Measurements from ENCODE around the gene ZFAND6.
A peak's percentile ranks its signal among the peaks of the same experiment; 100 is the strongest.

ZFAND6 gene

DNA sequence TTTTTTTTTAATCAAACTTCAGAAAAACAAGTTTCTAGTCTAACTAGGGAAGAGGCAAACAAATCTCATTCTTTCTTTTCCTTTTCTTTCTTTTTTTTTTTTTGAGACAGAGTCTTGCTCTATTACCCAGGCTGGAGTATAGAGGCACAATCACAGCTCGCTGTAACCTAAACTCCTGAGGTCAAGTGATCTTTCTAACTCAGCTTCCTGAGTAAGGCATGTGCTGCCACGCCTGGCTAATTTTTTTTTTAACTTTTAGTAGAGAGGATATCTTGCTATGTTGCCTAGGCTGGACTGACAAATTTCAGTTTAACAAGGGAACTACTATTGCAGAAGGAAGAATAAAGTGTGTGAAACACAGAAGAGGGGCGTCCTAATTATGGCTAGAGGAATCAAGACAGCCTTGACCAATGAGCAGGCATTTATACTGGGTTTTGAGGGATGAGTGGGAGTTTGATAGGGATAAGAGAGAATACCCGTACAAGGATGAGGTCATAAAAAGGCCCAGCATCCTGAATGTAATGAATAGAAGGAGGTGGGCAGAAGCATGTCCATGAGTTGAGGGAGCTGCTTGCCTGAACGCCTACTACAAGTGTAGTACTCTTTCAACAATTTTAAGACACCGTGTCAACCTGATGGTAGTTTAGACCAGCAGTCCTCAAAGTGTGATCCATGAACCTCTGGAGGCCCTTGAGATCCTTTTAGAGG, 6.7 kb upstream of the ZFAND6 start:
- no peak for DNase-seq

DNA sequence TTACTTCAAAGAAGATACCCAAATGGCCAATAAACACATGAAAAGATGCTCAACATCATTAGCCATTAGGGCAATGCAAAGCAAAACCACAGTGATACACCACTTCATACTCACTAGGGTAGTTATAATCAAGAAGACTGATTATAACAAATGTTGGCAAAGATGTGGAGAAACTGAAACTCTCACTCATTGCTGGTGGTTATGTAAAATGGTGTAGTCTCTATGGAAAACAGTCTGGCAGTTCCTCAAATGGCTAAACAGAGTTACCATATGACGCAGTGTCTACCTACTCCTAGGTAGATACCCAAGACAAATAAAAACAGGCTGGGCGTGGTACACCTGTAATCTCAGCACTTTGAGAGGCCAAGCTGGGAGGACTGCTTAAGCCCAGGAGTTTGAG, 3.5 kb upstream of the ZFAND6 start:
- DNase-seq, result no peak

DNA sequence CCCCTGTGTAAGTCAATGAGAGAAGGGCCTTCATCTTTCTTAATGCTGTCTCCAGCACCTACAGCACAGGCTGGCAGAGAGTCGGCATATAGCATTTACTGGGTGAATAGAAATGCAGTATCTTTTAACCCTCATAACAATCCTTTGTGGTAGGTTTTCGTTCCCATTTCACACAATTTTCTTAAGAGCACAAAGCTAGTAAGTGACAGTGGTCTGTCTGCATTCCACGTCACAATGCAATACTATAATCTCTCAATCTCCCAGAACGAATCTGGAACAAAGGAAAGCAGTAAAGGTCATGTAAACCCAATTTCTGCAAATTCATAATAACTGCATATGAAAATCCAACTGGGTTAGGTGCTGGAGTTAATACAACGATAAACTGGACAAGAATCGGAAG, 1.4 kb upstream of the ZFAND6 start:
- DNase-seq, result no peak

DNA sequence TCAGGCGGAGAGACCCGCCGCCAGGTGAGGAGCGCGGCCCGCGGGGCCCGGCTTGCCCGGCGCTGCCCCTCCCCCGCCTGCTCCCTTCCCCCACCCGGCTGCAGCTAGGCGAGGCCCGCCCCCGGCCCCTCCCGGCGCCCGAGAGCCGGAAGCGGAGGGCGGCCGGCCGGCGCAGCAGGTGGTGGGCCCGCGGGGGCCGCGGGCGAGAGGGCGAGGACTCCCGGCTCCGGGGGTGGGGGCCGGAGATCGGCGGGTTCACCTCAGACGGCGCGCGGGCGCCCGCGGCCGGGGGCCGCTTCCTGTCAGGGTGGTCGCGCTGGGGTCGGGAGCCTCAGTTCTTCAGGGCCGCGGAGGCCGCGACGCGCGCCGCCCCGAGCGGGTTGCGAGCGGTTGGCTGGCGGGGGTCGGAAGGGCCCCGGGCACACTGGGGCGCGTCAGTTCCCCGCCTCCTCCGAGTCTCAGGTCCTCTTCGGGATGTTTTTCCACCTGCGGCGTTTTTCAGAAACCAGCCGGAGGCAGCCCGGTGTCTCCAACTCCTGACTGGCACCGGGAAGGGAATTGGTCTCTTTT, 395 bp downstream of the ZFAND6 start:
- peak in 1 of 2 experiments; percentile 74 for DNase-seq

DNA sequence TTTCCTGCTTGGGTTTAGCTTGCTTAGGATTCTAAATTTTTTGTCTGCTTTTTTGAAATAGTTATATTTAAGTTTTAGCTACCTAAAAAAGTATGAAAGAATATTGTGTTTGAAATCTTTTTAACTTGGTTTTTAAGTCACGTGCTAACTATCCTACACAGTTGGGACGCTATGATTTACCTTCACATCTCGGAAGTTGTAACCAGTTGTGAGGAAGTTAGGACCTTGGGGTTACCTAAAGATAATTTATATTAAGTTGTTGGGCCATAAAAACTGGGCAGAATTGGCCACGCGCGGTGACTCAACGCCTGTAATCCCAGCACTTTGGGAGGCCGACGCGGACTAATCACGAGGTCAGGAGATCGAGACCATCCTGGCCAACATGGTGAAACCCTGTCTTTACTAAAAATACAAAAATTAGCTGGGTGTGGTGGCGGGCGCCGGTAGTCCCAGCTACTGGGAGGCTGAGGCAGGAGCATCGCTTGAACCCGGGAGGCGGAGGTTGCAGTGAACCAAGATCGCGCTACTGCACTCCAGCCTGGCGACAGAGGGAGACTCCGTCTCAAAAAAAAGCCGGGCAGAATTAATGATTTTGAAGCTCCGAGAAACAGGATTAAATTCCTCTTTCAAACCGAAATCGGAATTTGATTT, 1.0 kb downstream of the ZFAND6 start:
- DNase-seq, result no peak

DNA sequence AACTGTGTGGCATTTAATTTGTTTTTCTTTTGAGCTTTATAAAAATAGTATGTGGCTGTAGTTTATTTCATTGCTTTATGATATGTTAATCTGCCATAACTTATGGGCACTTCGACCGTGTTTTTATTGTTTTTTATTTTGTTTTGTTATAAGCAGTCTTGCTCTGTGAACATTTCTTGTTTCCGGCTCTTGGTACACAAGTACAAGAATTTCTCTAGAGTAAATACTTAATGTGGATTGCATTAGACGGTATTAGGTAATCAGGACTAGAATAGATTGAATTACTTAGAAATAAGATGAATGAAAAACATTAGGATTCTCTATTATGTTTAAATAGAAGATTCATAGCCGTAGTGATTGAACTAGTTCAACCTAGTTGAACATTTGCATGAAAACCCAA, 2.1 kb downstream of the ZFAND6 start:
- no peak for DNase-seq

DNA sequence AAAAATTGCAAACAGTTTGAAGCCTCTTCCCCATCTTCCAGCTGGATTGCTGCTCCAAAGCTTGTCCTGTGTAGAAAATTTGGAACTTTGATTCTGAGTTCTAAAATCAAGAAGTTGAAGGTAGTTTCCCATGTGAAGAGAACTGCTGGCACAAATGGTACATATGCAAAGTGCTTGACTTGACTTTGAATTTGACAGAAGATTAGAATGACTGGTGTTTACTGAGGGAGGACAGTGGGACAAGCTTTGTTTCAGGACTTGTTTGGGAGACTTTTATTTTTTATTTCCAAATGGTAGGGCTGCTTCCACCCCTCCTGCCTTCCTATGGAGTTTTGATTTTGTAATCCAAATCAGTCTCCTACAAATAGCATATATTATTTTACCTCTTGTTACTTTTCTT, 7.4 kb downstream of the ZFAND6 start:
- DNase-seq, result no peak

DNA sequence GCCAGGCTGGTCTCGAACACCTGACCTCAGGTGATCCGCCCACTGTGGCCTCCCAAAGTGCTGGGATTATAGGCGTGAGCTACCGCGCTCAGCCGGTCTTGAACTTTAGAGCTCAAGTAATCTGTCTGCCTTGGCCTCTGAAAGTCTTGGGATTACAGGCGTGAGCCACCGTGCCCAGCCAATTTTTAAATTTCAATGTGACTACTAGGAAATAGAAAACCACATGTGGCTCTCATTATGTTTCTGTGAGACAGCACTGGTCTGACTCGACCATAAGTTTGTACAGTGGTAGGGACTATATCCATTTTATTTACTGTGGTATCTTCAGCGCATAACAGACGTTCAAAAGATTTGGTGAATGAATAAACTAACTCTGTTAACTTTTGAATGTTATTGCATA, 9.1 kb downstream of the ZFAND6 start:
- DNase-seq, result no peak

DNA sequence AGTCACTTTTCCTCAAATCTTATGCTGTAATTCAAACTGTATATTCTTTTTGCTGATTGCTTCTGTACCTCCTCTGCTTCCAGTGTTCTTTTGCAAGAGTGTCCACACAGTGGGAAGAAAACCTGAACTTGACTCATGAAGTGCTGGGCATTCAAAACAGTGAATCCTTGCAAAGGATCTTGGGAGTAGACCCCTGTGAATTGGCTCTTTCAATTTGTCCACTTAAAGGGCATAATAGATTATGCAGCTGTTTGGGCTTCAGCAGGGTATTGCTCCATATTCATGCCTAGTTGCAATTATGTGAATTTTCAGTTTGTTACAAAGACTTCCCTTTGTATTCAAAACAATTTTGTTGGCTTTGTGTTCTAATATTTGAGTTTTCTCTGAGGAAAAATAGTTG, 11.4 kb downstream of the ZFAND6 start:
- no peak for DNase-seq

DNA sequence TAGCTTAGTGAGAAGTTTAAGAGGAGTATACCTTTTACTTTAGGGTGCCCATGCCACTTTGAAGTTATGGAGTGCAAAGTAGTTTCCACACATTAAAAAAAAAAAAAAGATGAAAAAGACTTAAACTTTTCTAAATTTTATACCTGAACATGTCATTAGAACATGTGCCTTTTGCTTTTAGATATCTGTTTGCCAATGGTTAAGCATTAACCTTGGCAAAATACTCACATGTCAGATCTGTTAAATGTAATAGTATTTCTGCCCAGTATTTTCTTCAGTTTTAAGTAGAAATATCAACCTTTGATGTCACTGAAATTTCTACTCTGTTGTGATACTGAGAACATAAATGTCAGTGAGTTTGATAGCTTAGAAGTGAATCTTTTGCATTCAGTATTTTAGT, 12.2 kb downstream of the ZFAND6 start:
- DNase-seq, result no peak

DNA sequence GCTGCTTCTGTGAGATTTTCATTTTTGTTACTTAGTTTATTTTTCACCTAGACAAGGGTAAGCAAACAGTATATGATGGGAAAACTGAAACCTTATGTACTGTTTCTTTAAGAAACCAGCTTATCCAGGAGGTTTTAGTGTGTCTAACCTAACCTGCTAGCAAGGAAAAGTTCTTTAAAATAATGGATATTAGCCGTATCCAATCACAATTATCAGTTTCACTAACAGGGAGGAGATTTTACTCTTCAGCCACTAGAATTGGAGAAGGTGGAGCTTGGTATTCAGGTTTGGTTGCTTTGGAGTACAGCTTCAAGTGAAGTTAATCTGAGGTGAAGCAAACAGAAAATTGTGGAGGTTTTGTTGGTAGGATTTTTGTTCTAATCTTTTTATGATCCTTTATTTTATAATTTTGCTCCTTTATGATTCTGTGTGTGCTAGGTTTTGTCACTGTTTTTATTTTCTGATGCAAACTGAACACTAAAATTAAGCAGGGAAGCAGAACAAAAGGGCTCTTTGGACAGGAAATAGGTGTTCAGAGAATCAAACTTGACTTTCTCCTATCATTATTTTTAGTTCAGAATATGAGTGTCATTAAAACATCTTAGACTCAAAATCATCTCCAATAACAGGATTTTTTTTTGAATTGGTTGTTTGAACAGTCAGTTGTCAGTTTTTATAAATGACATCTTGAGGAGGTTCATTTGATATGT, 13.0 kb downstream of the ZFAND6 start:
- DNase-seq, result peak; percentile 73 to 81

DNA sequence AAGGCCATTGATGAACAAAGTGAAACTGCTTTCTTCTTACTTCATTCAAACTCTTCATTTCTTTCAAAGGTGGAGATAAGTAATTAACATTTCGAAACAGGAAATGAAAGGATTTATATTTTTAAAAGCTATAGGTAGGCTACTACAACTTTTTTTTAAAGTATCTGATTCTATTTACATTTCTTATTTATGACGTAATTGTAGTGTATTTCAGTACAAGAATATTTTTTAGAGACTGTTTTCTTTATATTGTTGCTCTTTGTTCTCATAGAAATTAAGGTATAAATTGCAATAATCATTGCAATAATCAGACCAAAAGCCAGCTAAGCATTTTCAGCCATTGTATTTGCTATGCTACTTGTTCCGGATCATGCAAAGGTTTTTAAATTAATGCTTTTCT, 13.7 kb downstream of the ZFAND6 start:
- no peak for DNase-seq

DNA sequence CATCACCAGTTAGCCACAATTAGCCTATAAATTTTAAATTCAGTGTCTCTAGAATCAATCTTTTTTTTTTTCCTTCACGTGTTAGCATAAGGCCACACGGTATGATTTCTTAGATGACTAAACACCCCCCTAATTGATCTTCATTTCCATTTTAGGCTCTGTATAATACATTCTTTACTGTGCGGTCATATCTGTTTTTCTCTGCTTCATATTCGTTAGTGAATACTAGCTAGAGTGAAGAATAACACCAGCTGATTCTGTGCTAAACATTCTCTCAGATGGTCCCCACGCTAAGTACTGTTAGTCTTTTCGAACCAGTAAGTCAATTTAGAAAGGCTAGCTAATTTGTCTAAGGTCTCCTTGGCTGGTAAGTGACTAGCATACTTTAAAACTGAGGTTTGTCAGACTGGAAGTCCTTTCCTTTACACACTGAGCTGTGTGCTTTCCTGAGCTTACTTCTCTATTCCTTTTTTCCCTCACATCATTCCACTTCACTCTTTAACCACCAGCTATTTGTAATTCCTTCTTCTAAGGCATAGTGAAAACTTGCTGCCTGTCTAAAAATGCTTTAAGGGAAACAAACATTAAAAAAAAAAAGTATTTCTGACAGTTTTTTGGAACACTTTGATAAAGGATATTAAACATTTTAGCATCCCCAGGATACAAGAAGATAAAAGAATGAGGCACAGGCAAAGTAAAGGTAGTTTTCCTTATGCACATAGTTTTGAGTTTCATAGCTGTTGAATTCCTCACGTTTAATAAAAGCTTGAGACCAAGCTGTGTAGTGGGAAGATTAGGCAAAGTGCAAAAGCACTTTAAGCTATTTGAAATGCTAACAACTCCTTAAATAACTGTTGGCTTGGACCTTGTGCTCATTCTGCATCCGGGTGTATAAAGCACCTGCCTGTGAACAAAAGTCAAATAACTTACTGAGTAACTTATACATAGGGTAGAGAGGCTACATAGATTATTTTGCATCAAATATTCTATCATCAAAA, 17.1 kb downstream of the ZFAND6 start:
- DNase-seq, result no peak

DNA sequence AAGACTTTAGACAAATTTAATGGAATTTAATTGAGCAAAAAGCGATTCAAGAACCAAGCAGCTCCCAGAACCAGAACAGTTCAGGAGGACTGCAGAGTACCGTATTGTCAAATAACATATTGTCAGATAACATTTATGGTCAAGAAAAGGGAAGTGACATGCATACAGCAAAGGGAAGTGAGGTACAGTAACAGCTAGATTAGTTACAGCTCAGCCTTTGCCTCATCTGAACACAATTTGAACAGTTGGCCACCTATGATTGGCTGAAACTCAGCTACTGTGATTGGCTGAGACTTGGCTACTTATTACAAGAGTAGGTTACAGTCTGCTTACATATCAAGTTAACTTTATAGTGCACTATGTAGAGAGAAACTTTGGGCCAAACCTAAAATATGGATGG, 21.9 kb downstream of the ZFAND6 start:
- DNase-seq, result no peak

DNA sequence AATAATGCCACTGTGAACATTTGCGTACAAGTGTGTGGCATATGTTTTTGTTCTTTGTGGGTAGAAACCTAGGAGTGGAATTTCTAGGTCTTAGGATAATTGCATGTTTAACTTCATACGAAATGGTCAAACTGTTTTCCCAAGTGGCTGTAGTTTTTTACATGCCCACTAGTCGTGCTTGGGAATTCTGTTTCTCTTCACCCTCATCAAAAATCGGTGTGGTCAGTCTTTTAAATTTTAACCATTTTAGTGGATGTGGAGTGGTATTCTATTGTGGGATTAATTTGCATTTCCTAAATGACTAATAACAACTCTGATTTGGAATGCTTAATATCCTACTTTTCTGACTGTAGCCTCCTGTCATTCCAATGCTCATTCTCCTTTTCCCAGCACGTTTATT, 27.6 kb downstream of the ZFAND6 start:
- DNase-seq, result no peak

DNA sequence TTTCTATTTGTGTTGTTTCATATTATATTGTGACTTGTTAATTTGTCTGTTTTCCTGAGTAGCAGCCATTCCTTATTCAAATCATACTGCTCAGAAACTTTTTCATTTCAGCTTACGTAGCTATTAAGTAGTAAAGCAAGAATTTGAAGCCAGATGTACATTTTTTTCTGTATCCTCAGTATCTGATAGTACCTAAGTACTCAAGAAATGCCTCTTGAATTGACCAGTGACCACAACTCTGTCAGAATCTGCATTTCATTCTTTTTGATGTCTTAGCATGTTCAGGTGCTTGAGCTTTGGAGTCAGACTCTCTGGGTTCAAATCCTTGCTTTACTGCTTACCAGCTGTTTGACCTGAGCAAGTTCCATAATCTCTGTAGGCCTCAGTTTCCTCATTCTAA, 30.6 kb downstream of the ZFAND6 start:
- no peak for DNase-seq

DNA sequence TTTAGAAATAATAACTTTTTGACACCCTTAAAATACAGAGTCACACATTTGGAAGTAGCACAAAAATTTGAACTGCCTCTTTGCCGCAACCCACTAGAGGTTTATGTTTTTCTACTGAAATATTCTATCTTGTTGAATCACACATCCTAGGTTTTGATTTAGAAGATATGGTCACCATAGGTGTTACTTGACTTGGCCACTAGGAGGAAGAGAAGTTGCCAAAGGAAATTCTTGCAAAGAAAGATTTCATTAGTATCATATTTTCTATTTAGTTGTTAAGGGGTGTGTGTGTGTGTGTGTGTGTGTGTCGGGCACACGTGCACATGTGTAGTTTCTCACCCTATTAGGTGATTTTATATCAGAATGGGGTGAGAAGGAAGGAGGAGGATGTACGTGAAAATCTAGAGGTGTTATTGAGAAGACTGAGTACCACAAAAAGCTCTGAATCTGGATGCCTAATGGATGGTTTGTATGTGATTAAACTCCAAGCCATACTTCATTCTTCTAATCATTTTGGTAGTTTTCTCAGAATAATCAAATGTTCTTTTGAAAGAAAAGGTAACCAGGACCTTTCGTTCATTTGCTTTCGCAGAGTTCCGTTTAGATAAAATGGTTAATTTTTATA, 31.5 kb downstream of the ZFAND6 start:
- DNase-seq, result no peak

DNA sequence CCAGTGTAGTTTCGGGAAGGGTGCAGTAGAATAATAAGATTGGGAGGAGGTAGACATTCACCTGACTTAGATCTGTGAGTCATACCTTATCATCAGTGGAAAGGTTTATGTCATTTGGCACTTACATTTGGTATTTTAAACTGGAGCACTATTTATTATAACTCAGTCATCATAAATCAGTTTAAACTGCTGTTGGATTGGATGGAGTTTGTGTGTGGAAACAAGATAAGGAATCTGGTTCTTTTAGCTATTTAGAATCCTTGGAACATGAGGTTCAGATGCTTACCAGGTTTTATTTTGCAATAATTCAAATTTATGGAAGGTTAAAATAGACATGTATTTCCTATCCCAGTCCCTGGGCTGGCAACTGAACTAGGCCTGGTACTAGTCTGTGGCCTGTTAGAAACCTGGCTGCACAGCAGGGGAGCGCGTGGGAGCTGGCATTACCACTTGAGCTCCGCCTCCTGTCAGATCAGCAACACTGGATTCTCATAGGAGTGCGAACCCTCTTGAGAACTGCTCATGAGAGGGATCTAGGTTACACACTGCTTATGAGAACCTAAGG, 34.5 kb downstream of the ZFAND6 start:
- DNase-seq, result peak in 1 of 2 experiments; percentile 4

DNA sequence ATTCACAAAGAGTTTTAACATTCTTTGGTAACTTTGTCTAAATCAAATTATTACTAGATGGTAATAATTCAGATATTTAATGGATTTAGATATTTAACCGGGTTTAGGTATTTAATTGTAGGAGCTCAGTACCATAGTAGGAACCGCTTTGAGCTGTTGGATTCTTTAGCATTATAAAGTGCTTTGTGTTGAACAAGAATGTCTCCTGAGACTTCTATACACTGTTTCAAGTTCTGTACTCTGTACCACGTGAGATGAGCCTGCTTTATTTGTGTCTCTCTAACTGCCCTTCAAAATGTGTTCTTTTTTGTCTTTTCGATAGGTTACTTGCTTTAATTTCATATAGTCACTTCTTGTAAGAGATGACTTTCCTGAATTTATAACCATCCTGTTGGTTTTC, 36.0 kb downstream of the ZFAND6 start:
- no peak for DNase-seq

DNA sequence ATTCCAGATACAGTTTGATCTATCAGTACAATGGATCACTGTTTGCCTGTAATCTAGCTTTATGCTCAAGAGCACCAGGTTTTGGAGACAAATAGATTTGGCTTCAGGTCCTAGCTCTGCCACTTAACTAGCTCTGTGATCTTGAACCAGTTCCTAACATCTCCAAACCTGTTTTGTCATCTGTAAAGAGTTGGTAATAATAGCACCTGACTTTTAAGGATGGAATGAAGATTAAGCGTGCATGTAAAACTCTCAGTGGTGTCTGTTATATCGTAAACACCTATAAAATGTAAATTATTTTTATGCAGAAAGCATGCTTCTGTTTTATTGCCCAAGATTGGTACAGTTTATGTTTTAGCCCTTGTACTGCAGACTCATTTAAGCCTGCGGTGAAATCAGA, 36.5 kb downstream of the ZFAND6 start:
- DNase-seq, result no peak

DNA sequence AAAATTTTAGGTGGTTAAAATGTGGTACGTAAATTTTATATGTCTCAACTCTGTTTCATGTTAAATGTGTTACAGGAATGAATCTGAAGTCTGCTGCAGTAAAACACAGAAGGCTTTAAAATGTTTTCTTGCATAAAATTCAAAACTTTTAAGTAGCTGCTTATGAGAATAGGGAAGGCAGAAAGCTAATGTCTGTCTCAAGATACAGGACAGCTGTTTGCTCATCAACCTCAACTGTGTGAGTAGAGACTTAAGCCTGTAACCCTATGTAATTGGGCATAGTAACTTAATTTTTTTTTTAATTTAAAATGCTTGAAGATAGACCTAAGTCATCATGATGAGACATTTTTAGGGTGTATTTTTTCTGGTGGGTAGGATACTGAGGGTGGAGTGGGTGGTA, 38.9 kb downstream of the ZFAND6 start:
- DNase-seq, result no peak

DNA sequence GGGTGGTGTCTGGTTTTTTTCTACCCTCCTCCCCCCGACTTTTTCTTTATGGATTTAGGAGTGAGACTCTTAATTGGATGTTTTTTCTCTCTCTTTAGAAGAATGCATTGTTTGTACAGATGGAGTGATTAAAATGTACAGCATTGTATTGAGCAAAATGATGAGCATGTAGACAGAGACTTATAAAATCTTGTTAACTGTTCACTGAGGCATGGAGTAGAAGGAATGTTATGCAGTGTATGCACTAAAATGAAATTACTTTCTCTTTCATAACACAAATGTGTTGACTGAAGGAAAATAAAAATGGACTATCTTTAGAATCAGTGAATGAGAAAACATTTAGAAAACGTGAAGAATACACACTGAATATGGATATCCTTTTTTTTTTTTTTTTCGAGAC, 39.8 kb downstream of the ZFAND6 start:
- no peak for DNase-seq
